T47D (cell line): Measurements from ENCODE around the gene CALHM2.

Experiments
- DNase-seq, 2 experiments: peaks; one replicate each; pipeline versions ENCODE4 v3.0.0 to v3.0.0-alpha.2; 2011 to 2012; ENCODE audit warnings: low read depth in 1 of 2, low spot score in 1 of 2
- JUND ChIP-seq: IDR thresholded peaks from 2 replicates; pipeline ENCODE4 v1.6.1; 2012; ENCODE audit warnings: low read depth
- in situ Hi-C: cut with HindIII; loops from 2 replicates; pipeline ENCODE4 v1.10.0; 2016; ENCODE audit warnings: low sequenced_read_pairs, low pct_unique_long_range_greater_than_20kb

CALHM2 gene

GRCh38 chr10:103415581-103415980, 36.6 kb downstream of the CALHM2 start:
- in situ Hi-C loops = no loop called here

GRCh38 chr10:103413564-103413963, 38.6 kb downstream of the CALHM2 start:
- in situ Hi-C loops = no loop called here
- no peak for TF ChIP-seq JUND

More at GRCh38 chr10:103415581-103415980, 36.6 kb downstream of the CALHM2 start:
- DNase-seq = no peak
- no peak for TF ChIP-seq JUND

GRCh38 chr10:103397191-103397825, 54.9 kb downstream of the CALHM2 start:
- TF ChIP-seq JUND = no peak
- peak in 1 of 2 experiments; percentile 6 for DNase-seq
- in situ Hi-C loops = no loop called here

More at GRCh38 chr10:103413564-103413963, 38.6 kb downstream of the CALHM2 start:
- no peak for DNase-seq

- DNase-seq = no peak
- no peak for TF ChIP-seq JUND
- in situ Hi-C loops = no loop called here
Measured at GRCh38 chr10:103396789-103397087, 55.4 kb downstream of the CALHM2 start.
